ENCODE data around the gene MVP.

Gene MVP

DNA sequence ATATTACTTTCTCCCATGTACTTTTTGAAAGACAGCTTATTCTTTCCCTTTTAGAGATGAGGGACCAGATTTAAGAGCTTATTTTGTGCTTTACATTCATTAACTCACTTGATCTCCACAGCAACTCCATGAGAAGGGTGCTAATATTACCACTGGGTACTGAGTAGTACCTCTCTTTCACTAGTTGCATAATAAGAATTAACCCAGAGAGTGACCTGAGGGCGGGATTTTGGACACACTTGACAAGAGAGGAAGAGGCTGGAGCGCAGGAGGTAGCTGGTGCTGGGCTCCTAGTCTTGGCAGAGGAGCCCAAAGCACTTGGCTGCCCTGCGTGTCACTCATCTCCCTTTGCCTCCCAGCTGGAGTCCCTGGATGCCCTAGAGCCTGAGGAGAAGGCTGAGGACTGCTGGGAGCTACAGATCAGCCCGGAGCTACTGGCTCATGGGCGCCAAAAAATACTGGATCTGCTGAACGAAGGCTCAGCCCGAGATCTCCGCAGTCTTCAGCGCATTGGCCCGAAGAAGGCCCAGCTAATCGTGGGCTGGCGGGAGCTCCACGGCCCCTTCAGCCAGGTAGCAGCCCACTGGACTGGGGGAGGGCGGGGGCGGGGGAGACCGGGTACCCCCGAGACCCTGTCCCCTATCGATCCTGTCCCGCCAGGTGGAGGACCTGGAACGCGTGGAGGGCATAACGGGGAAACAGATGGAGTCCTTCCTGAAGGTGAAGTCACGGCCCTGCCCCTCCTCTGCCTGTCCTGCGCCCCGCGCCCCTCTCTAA is 15.6 kb upstream of the MVP start:
- DNase-seq (ENCODE audit: low spot score) = no peak

DNA sequence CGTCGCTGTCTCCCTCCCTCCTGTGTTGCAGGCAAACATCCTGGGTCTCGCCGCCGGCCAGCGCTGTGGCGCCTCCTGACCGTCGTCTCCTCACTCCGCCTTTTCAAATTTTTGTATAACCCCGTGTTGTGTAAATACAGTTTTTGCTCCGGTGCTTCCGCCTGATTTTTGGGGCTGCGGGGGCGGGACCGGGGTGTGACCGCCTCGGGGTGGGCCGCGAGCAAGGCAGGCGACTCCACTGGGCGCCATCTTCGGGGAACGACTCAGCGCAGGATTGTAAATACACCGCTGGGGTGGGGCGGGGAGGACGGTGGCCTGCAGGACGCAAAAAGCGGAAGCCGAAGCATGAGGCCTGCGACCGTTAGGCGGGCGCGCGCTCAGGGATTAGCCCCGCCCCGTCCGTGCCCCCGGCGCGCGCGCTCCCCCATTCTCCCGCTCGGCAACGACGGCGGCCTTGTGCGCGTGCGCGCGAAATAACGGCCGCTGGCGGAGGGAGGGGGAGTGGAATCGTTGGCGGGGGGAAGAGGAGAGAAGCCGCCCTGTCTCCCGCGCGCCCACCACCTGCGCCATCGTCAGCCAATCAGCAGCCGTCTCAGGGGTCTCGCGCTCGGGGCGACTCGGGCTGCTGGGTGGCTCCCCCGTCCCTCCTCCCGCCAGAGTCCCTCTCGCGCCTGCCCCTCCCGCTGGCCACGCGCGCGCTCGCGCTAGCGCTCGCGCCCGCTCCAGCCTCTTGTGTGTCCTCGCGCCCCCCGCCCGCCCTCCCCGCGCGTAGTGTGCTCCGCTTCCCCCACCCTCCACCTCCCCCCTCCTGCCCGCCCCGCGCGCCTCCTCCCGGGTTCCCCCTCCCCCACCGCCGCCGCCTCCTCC is 14.8 kb upstream of the MVP start:
- peak; percentile 97 for DNase-seq (ENCODE audit: low spot score)

DNA sequence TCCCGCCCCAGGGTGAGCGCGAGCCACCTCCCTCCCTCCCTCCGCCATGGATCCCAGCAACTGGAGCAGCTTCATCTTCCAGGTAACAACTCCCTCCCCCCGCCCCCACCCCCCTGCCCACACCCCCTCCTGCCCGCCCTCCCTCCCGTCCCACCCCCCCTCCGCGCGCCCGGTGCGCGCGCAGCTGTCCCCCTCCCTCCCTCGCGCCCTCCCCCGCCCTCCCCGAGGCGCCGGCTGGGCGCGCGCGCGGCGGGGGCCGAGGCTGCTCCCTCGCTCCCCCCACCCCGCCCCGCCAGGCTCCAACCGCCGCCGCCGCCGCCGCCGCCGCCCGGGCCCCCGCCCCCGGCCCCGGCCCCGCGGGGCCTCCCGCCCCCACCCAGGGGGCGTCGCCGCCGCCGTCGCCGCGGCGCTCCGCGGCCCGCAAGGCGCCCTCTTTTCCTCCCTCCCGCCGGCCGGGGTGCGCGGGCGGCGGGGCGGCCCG is 14.1 kb upstream of the MVP start, which contains the start of gene MAZ:
Gene MAZ, plus strand, starts transcription at position 431 of the 481 bp plus-strand sequence. CDS start 173 bp downstream, outside the sequence.
- DNase-seq (ENCODE audit: low spot score) = no peak

DNA sequence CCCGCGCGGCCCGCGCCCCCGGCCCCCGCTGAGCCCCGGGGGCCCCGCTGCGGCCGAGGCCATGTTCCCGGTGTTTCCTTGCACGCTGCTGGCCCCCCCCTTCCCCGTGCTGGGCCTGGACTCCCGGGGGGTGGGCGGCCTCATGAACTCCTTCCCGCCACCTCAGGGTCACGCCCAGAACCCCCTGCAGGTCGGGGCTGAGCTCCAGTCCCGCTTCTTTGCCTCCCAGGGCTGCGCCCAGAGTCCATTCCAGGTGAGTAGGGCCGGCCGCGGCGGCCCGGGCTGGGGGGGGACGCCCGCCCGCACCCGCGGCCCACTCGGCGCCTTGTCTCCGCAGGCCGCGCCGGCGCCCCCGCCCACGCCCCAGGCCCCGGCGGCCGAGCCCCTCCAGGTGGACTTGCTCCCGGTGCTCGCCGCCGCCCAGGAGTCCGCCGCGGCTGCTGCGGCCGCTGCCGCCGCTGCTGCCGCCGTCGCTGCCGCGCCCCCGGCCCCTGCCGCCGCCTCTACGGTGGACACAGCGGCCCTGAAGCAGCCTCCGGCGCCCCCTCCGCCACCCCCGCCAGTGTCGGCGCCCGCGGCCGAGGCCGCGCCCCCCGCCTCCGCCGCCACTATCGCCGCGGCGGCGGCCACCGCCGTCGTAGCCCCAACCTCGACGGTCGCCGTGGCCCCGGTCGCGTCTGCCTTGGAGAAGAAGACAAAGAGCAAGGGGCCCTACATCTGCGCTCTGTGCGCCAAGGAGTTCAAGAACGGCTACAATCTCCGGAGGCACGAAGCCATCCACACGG is 13.4 kb upstream of the MVP start:
- DNase-seq (ENCODE audit: low spot score) = peak; percentile 65

DNA sequence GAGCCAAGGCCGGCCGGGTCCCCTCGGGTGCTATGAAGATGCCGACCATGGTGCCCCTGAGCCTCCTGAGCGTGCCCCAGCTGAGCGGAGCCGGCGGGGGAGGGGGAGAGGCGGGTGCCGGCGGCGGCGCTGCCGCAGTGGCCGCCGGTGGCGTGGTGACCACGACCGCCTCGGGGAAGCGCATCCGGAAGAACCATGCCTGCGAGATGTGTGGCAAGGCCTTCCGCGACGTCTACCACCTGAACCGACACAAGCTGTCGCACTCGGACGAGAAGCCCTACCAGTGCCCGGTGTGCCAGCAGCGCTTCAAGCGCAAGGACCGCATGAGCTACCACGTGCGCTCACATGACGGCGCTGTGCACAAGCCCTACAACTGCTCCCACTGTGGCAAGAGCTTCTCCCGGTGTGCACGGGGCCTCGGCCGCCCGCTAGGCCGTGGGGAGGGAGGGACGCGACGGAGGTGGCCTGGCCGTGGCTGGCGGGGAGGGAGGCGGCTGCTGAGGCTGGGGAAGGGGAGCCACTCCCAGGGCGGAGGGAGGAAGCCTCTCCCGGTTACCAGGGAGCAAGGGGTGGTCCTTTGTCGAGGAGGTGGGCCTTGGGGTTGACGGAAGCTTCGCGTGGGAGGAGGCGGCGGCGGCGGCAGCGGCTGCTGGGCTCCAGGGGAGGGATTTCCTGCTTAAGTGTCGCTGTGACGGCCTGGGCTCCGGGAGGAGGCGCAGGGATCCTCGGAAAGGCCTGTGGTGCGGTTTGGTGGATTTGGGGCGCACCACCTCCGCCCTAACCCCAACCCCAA is 12.6 kb upstream of the MVP start:
- DNase-seq (ENCODE audit: low spot score) = peak; percentile 93

DNA sequence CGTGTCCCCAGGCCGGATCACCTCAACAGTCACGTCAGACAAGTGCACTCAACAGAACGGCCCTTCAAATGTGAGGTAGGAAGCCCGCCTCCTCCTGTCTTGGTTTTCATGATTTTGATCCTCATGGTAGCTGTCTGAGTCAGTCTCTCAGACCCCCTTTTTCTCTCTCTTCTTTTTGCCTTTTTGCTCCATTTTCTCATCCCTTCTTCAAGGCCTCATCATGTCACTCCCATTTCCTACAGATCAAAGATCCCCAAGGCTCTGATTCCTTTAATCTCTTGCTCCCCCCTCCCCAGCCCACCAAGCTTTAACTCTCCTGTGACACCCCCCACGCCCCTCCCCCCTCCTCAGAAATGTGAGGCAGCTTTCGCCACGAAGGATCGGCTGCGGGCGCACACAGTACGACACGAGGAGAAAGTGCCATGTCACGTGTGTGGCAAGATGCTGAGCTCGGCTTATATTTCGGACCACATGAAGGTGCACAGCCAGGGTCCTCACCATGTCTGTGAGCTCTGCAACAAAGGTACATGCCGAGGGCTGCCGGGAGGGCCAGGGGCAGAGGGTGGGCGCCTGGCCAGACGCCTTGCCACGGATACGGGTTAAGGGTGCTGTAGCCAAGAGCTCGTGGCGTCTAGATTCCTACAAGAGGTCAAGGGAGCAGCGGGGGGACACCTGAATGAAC is 11.9 kb upstream of the MVP start:
- no peak for DNase-seq (ENCODE audit: low spot score)

DNA sequence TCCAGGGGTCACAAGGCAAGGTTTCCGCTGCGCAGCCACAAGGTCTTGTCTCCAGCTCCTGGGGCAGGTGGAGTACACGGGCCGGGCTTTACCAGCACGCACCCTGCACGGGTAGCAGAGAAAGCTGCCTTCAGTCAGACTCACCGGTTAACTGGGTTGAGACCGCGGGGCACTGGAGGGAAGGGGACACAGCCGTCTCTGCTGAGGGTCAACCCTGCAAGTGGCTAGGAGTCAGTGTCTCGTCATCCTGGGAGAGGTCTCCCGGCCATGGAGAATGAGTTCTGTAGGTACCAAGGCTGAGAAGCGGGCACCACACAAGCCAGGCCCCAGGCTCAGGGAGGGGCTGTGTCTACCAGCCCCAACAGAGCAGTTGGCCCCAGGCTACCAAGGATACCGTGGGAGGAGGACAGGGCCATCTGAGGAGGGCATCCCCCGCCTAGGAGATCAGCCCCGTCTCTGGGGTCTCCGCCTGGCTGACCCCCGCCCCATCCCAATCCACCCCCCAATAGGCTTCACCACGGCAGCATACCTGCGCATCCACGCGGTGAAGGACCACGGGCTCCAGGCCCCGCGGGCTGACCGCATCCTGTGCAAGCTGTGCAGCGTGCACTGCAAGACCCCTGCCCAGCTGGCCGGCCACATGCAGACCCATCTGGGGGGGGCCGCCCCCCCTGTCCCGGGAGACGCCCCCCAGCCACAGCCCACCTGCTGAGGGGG is 11.1 kb upstream of the MVP start:
- DNase-seq (ENCODE audit: low spot score) = no peak

DNA sequence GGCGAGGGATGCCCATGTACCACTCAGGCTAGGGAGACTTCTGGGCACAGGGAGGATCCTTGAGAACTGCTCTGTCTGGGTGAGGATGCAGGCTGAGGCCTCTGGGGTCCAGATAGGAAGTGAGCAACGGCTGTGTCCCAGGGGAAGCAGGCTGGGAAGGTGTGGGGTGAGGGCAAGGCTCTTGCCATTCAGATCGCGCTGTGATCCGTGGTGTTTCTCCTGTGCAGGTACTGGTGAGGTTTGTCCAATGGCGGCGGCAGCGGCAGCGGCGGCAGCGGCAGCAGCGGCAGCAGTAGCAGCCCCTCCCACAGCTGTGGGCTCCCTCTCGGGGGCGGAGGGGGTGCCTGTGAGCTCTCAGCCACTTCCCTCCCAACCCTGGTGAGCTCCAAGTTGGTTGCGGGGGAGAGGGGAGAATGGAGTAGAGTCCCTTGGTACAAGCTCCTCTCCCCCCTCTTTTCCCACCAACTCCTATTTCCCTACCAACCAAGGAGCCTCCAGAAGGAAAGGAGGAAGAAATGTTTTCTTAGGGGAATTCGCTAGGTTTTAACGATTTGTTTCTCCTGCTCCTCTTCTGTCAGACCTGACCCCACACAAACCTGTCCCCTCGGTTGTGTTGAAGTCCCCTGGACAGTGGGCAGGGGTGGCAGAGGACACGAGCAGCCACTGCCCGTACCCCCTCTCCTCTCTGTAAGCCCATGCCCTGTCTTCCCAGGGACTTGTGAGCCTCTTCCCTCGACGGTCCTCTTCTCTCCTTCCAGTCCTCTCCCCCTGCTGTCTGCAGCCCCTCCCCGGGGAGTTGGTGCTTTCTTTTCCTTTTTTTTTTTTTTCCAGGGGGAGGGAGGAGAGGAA is 10.2 kb upstream of the MVP start:
- DNase-seq (ENCODE audit: low spot score) = no peak

DNA sequence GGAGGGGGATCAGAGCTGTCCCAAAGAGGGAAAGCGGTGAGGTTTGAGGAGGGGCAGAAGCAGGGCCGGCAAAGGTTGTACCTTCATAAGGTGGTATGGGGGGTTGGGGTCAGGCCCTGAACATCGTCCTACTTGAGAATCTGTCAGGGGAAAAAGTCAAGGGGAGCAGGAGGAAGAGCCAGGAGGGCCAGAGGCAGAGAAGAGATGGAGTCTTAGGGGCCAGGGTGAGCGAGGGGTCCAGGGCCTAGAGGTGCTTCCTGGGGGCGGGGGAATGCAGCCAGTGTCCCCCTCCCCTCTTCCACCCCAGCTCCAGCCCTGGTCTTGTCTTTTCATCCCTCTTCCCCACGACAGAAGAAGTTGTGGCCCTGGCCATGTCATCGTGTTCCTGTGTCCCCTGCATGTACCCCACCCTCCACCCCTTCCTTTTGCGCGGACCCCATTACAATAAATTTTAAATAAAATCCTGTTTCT is 9.5 kb upstream of the MVP start:
- no peak for DNase-seq (ENCODE audit: low spot score)

DNA sequence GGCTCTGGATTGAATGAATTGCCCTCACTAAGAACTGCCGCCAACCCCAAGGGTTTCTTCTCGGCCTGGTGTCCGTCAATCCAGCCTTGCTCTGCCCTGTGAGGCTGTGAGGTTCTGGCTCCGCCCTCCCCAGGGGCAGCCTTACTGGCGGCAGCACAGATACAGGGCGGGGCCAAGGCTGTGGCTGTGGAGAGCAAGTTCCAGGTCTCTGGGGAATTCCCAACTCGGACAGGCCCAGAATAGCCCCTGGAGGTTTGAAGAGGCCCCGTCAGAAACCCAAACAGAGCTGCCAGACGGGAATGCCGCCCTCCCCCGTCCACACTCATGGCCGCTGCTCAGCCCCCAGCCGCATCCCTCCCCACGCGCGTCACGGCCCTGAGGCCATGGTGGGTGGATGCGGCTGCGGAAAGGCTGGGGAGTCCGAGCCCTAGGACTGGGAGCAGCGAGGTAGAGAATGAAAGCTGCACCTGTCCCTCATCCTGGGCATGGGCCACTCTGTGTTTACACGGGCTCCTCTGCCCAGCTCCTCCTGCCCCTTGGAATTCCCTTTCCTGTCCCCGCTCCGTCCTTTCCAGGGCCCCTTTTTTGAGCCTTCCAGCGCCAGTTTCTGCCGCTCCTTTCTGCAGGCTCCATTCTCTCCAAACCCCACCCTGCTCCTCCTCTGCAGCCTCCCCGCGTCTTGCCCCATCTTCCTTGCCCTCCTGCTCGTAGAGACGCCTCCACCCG is 8.9 kb upstream of the MVP start:
- peak; percentile 89 for DNase-seq (ENCODE audit: low spot score)

DNA sequence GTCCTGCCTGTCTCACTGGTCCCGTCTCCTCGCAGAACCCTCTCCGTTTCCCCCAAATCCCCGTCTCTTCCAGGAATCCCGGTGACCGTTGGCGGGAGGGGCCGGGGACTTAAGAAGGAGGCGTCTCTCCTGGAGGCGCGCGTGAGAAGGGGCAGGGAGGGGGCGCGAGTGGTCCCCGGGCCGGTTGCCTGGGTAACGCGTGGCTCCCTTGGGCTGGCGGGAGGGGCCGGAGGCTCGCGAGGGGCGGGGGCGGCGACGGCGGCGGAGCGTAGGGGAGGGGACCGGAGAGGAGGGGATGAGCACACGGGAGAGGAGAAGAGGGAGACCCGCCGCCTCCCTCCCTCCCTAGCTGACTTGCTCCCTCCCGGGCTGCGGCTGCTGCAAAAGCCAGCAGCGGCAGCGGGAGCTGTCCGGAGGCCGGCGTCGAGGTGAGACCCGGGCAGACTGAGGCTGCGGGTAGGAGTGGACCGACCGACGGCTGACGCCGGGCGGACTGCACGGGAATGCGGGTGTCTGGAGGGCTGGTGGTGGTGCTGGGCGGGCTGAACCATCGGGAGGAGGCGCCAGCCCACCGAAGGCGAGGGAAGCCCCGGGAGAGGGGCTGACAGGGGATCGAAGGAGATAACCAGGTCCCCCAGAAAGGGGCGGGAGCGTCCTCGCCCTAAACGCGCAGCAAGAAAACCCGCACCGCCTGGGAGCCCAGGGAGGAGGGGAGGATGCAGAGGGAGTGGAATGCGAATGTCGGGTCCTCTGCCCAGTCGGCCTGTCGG is 8.2 kb upstream of the MVP start, which contains the start of gene PRRT2:
Gene PRRT2, plus strand, starts transcription at position 298 of the 770 bp plus-strand sequence. CDS start 862 bp downstream, outside the sequence.
- DNase-seq (ENCODE audit: low spot score) = no peak

DNA sequence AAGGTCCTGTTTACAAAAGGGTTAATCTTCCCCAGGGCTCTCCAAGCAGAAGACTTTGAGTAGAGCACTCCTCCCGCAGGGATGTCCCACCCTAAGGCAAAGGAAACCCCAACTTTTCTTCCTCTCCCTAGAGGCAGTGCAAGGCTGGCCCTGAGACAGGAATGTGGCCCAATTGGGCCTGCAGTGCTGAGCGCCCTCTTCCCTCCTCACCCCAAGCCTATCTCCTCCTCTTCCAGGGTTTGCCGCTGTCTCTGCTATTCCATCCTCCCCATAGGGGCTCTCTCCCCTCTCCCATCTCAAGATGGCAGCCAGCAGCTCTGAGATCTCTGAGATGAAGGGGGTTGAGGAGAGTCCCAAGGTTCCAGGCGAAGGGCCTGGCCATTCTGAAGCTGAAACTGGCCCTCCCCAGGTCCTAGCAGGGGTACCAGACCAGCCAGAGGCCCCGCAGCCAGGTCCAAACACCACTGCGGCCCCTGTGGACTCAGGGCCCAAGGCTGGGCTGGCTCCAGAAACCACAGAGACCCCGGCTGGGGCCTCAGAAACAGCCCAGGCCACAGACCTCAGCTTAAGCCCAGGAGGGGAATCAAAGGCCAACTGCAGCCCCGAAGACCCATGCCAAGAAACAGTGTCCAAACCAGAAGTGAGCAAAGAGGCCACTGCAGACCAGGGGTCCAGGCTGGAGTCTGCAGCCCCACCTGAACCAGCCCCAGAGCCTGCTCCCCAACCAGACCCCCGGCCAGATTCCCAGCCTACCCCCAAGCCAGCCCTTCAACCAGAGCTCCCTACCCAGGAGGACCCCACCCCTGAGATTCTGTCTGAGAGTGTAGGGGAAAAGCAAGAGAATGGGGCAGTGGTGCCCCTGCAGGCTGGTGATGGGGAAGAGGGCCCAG is 7.3 kb upstream of the MVP start:
- DNase-seq (ENCODE audit: low spot score) = no peak

DNA sequence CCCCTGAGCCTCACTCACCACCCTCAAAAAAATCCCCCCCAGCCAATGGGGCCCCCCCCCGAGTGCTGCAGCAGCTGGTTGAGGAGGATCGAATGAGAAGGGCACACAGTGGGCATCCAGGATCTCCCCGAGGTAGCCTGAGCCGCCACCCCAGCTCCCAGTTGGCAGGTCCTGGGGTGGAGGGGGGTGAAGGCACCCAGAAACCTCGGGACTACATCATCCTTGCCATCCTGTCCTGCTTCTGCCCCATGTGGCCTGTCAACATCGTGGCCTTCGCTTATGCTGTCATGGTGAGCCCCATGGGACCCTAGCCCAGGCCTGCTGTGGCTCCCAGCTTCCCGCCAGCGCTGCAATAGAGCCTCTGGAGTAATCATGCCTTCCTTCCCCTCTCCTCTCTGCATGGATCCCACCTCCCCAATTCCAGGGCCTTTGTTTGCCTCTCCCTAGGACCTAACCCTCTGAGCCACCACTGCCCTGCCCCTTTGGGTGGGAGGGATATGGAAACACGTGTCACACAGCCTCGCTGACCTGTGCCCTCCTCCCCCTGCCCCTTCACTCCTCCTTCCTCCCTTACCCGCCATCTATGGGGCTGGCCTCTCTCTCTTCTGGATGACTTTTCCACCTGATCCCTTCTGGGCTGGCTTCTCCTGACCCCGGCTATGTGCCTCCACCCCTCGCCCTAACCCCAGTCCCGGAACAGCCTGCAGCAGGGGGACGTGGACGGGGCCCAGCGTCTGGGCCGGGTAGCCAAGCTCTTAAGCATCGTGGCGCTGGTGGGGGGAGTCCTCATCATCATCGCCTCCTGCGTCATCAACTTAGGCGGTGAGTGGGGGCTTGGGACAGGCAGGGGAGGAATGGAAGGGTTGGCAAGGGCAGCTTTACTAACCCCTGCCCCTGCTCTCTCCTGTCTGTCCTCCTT is 6.4 kb upstream of the MVP start:
- no peak for DNase-seq (ENCODE audit: low spot score)

DNA sequence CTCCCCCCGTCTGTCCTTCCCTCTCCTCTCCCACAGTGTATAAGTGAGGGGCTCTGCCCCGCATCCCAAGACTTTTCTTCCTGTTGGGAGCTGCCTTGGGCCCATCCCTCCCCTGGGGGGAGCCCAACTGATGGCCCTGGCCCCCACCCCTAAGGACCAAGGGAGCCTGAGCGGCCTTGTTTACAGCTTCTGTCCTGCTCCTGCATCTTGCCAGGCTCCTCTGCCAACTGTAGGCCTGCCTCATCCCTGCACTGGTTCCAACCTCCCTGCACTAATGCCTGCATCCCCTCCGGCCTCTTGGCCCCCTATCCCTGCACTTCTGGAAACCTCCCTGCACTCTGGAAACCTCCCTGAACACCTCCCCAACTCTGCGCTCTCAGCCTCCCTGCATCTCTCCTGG is 5.7 kb upstream of the MVP start:
- no peak for DNase-seq (ENCODE audit: low spot score)

DNA sequence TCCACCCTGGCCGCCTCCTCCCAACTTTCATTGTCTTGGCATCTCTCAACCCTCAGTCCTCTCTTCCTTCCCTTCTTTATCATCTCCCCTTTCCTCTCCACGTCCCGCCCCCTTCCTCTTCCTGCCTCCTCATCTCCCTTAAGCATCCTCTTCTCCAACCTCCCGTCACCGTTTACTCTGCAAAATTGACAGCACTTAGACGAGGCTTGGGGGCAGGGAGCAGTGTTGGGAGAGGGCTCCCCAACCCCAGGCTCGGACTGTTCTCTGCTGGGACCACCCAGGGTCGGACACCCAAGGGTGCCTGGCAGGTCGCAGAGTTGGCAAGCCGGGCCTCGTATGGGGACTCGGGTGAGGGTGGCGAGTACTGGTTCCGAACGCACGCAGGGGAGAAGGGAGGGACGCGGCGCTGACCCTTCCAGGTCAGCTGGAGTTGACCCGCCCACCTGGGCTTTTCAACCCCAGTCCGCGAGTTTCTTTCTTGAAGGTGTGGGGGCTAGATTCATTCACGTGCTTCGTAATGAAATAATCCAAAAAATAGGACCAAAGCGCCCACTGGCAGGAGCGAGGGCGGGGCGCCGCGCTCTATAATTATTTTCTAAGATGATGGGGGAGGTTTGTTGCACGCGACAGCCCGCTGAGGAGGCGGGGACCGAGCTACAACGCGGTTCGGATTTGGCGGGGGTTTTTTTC is 5.1 kb upstream of the MVP start:
- no peak for DNase-seq (ENCODE audit: low spot score)
